ENCODE measurements around the gene GABRP. TPM values are rescaled to one million over a fixed set of nuclear protein-coding genes. Genes with fewer than 3 reads are reported as not detected.

GABRP gene
- total RNA-seq, 2 donors from 2014 or later: 0.16 TPM; not detected in 1

DNA sequence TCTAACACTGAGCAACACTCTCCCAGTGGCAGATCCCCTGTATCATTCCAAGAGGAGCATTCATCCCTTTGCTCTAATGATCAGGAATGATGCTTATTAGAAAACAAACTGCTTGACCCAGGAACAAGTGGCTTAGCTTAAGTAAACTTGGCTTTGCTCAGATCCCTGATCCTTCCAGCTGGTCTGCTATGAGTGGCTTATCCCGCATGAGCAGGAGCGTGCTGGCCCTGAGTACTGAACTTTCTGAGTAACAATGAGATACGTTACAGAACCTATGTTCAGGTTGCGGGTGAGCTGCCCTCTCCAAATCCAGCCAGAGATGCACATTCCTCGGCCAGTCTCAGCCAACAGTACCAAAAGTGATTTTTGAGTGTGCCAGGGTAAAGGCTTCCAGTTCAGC, 29.7 kb downstream of the GABRP start:
- H3K36me3 ChIP-seq: no peaks in the 10 kb centered on the region

DNA sequence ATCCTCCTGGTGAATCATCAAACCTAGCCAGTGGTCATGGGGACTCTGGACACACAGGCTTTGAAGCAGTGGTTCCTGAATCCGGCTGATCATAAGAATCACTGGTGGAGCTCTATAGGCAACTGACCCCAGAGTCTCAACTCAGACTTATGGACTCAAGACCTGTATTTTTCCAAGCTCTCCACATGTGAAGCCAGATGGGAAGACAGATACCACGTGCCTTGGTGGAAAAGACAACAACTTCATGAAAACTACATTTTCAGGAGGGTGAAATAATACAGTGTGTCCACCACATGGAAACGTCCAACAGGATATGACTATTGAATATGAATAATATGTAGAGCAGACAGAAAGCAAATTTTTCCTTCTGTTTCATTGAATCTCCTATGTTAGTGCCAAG, 33.7 kb downstream of the GABRP start:
- DNase-seq (ENCODE audit: low spot score): no peak
- TF ChIP-seq, protein P1, sequence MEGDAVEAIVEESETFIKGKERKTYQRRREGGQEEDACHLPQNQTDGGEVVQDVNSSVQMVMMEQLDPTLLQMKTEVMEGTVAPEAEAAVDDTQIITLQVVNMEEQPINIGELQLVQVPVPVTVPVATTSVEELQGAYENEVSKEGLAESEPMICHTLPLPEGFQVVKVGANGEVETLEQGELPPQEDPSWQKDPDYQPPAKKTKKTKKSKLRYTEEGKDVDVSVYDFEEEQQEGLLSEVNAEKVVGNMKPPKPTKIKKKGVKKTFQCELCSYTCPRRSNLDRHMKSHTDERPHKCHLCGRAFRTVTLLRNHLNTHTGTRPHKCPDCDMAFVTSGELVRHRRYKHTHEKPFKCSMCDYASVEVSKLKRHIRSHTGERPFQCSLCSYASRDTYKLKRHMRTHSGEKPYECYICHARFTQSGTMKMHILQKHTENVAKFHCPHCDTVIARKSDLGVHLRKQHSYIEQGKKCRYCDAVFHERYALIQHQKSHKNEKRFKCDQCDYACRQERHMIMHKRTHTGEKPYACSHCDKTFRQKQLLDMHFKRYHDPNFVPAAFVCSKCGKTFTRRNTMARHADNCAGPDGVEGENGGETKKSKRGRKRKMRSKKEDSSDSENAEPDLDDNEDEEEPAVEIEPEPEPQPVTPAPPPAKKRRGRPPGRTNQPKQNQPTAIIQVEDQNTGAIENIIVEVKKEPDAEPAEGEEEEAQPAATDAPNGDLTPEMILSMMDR (IDR thresholded peaks at IDR 0.05): no peak
- Histone ChIP-seq H3K4me1 (no peaks in the 10 kb centered on the region), H3K27me3 (no peaks in the 10 kb centered on the region), H3K9me3 (no peaks in the 10 kb centered on the region), H3K36me3 (no peaks in the 10 kb centered on the region), H3K27ac (no peak overlapping the region), H3K4me3 (no peak overlapping the region)

More for the DNA sequence above, 29.7 kb downstream of the GABRP start:
- DNase-seq (ENCODE audit: low spot score): no peak
- Histone ChIP-seq H3K9me3 (no peaks in the 10 kb centered on the region), H3K27ac (no peak overlapping the region), H3K4me3 (no peak overlapping the region), H3K27me3 (no peaks in the 10 kb centered on the region), H3K4me1 (no peaks in the 10 kb centered on the region)
- TF ChIP-seq, protein P1 (IDR thresholded peaks at IDR 0.05): no peak

DNA sequence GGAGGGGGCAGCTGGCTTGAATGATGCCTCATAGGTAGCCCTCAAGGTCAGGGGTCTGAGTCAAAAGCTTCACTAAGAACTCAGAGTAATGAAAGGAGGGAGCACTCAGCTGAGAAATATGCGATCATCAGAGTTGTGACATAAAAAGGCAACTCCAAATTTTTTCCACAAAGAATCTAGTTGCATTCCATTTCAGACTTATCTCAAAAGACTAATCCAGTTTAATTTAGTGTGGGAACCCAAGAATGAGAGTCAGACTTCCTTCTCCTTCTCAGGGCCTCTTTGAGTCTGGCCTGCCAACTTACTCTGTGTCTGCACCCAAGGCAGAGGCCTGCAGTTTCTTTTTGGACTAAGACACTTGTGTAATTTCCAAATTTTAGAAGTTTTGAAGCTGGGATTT, 34.7 kb downstream of the GABRP start:
- DNase-seq (ENCODE audit: low spot score): no peak
- TF ChIP-seq, protein P1 (IDR thresholded peaks at IDR 0.05): no peak
- no peak overlapping the region for H3K27ac ChIP-seq
- no peaks in the 10 kb centered on the region for H3K4me1 ChIP-seq
- H3K9me3 ChIP-seq: no peaks in the 10 kb centered on the region
- H3K4me3 ChIP-seq: no peak overlapping the region
- H3K36me3 ChIP-seq: no peaks in the 10 kb centered on the region
- H3K27me3 ChIP-seq: no peaks in the 10 kb centered on the region

DNA sequence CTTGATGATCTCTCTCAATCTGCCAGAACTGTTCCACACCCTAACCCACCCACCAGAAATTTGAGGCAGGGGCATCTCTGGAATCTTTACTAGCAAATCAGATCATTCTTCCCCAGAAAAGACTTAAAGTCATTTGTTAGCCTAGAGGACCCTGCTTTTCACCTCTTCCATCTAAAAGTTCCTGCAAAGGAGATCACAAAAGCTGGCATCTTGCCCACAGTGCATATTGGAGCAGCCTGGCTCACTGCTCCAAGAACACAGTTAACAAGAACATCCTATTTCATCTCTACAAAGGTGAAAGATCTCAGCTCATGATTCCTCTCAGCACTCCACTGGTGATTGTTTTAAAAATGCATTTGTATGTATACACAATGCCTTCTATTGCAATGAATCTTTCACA, 36.3 kb downstream of the GABRP start:
- no peak for DNase-seq (ENCODE audit: low spot score)
- H3K27ac ChIP-seq: no peak overlapping the region
- no peaks in the 10 kb centered on the region for H3K27me3 ChIP-seq
- H3K4me3 ChIP-seq: no peak overlapping the region
- no peaks in the 10 kb centered on the region for H3K9me3 ChIP-seq
- TF ChIP-seq, protein P1 (IDR thresholded peaks at IDR 0.05): no peak
- no peaks in the 10 kb centered on the region for H3K4me1 ChIP-seq
- no peaks in the 10 kb centered on the region for H3K36me3 ChIP-seq

DNA sequence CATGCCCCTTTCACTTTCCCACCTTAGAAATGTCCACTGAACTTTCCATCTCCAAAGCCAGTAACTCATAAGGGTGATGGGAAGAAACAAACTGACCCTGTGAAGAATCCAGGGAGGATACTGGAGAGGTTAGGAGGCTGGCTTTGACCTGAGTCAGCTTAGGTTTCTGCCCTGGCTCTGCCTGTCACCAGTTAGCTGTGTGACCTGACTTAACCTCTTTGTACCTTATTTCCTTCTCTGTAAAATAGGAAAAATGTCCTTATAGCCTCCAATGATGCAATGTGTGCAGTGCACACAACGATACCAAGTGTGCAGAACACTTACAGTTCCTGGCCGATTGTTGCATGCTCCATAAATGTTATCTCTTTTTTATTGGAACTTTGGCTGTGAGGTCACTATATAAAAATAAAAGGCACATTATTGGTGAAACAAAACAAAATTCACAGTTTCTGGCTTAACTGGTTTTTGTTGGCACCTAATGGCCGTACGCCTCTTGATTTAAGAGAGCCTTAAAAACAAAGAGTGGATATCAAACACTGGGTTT, 37.8 kb downstream of the GABRP start:
- Histone ChIP-seq H3K4me1 (no peaks in the 10 kb centered on the region), H3K27me3 (no peaks in the 10 kb centered on the region), H3K36me3 (no peaks in the 10 kb centered on the region), H3K27ac (no peak overlapping the region), H3K9me3 (no peaks in the 10 kb centered on the region), H3K4me3 (no peak overlapping the region)
- TF ChIP-seq, protein P1 (IDR thresholded peaks at IDR 0.05): no peak
- no peak for DNase-seq (ENCODE audit: low spot score)

DNA sequence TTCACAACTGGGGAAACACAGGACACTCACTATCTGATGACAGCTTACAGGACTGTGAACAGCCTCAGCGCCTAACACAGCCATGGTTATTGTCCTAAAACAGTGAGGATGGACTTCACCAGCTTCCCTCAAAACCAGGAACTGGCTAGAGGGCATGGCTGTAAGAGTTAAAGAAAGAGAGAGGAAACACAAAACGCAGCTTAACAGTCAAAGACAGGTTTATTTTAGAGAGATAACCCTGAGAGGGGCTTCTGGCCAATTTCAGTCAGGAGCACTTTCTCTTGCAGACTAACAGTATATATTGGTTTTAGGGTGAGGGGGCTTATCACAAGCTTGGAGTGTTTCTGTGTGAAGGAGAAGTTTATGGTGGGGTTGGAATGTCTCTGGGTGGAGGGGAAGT, 42.6 kb downstream of the GABRP start:
- Histone ChIP-seq H3K27ac (no peak overlapping the region), H3K4me1 (no peaks in the 10 kb centered on the region), H3K4me3 (no peak overlapping the region), H3K27me3 (no peaks in the 10 kb centered on the region), H3K36me3 (no peaks in the 10 kb centered on the region), H3K9me3 (no peaks in the 10 kb centered on the region)
- TF ChIP-seq, protein P1 (IDR thresholded peaks at IDR 0.05): no peak
- no peak for DNase-seq (ENCODE audit: low spot score)
